ENCODE data around the gene FLNB. TPM values are rescaled to one million over a fixed set of nuclear protein-coding genes. Genes with fewer than 3 reads are reported as not detected.

Gene FLNB
- polyA plus RNA-seq, 1 of the 3 experiments (the other 2 are of a cell fraction): 127 TPM

GRCh38 chr3:58005669-58006068 is 2.6 kb upstream of the FLNB start (continued):
- TF ChIP-seq REST (IDR thresholded peaks at IDR 0.05; ENCODE audit: low read depth, low read length) (no peak), TEAD4 (IDR thresholded peaks at IDR 0.05; ENCODE audit: borderline replicate concordance, insufficient read depth) (no peak), RFX5 (IDR thresholded peaks at IDR 0.05; ENCODE audit: low read length) (no peak), GATA2 (CRISPR knock-in tag; IDR thresholded peaks at IDR 0.05) (no peak), ELF1 (IDR thresholded peaks at IDR 0.05) (no peak), CTCF (IDR thresholded peaks at IDR 0.05) (no peak), FOXJ3 (CRISPR knock-in tag; IDR thresholded peaks at IDR 0.05) (no peak)

DNA sequence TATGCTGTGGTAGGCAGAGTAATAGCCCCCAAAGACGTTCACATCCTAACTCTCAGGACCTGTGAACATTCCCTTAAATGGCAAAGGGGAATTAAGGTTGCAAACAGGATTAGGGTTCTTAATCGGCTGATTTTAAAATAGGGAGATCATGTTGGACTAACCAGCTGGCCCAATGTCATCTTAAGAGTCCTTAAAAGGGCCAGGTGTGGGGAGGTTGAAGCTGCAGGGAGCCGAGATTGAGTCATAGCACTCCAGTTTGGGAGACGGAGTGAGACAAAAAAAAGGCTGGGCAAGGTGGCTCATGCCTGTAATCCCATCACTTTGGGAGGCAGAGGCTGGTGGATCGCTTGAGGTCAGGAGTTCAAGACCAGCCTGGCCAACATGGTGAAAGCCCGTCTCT is 1.6 kb upstream of the FLNB start:
- Histone ChIP-seq H3K9me3 (no peaks in the 10 kb centered on the region), H2AFZ (ENCODE audit: low read depth) (no peak overlapping the region), H3K9me2 (no peaks in the 10 kb centered on the region), H3K36me3 (replicated peaks in 1 of 2; ENCODE audit: control insufficient read depth in 1 of 2, insufficient read depth in 2 of 2, low read length in 1 of 2) (no peaks in the 10 kb centered on the region), H3K79me2 (ENCODE audit: insufficient read depth) (peaks cover 34% of the 10 kb centered on the region), H3K4me2 (no peak overlapping the region), H3F3A (replicated peaks; ENCODE audit: insufficient read depth) (peaks cover 9% of the 10 kb centered on the region), H4K20me1 (ENCODE audit: insufficient read depth) (peaks cover 12% of the 10 kb centered on the region; the same call in 1 of the 2 replicates), H3K9ac (no peak overlapping the region), H3K27me3 (ENCODE audit: insufficient read depth) (no peaks in the 10 kb centered on the region), H3K4me1 (ENCODE audit: control insufficient read depth in 1 of 2, insufficient read depth in 2 of 2, low read depth in 1 of 2, low read length in 1 of 2) (peaks cover 4 to 24% of the 10 kb centered on the region in 2 experiments; a peak in 2 of 4 replicates), H3K4me3 (ENCODE audit: low read depth in 2 of 2, low read length in 1 of 2) (no peak overlapping the region), H3K27ac (ENCODE audit: low read depth in 2 of 2, low read length in 1 of 2) (no peak overlapping the region)
- ChIA-PET POLR2A (interaction anchor here (0.6 kb wide), 1 partner anchor 167 kb away, joined by 3 read pairs; no protein-coding TSS in a partner anchor), CTCF (interaction anchor here (1.1 to 4.9 kb wide), 7 partner anchors 9 to 211 kb away, joined by 3 to 39 read pairs (median 8); no protein-coding TSS in a partner anchor)
- no peak for DNase-seq
- 77% methylated on average over 6 of the region's 6 CpGs for WGBS (ENCODE audit: low lambda C conversion rate)
- no peak for TF ChIP-seq RCOR1 (IDR thresholded peaks at IDR 0.05; ENCODE audit: low read length)
- TF ChIP-seq TEAD4 (IDR thresholded peaks at IDR 0.05; ENCODE audit: borderline replicate concordance, insufficient read depth): no peak
- TF ChIP-seq, protein P1, sequence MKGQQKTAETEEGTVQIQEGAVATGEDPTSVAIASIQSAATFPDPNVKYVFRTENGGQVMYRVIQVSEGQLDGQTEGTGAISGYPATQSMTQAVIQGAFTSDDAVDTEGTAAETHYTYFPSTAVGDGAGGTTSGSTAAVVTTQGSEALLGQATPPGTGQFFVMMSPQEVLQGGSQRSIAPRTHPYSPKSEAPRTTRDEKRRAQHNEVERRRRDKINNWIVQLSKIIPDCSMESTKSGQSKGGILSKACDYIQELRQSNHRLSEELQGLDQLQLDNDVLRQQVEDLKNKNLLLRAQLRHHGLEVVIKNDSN (IDR thresholded peaks at IDR 0.05; ENCODE audit: borderline replicate concordance, low read depth): no peak
- no peak for TF ChIP-seq NRF1 (IDR thresholded peaks at IDR 0.05; ENCODE audit: low read depth, low read length)
- TF ChIP-seq TAF1 (IDR thresholded peaks at IDR 0.05; ENCODE audit: borderline replicate concordance, low read depth, low read length): no peak
- no peak for TF ChIP-seq USF2 (IDR thresholded peaks at IDR 0.05; ENCODE audit: borderline replicate concordance, low read depth, low read length)
- TF ChIP-seq GABPA (IDR thresholded peaks at IDR 0.05; ENCODE audit: low read depth): no peak
- no peak for TF ChIP-seq JUND (IDR thresholded peaks at IDR 0.05)
- no peak for TF ChIP-seq REST (IDR thresholded peaks at IDR 0.05; ENCODE audit: low read depth, low read length)
- no peak for TF ChIP-seq RXRA (IDR thresholded peaks at IDR 0.05; ENCODE audit: borderline replicate concordance, low read depth)
- no peak for TF ChIP-seq RAD21 (IDR thresholded peaks at IDR 0.05; ENCODE audit: low read length)
- TF ChIP-seq SMC3 (IDR thresholded peaks at IDR 0.05; ENCODE audit: low read depth, low read length): no peak
- TF ChIP-seq ELF1 (IDR thresholded peaks at IDR 0.05): no peak
- TF ChIP-seq CTCF (IDR thresholded peaks at IDR 0.05): no peak

Data from SK-N-SH (cell line).